GM12878 (cell line): ENCODE measurements around the gene YWHAQ.
"Not testable (repeated sequence)": the region's sequence is repeated elsewhere in the genome, so short reads cannot be mapped to it uniquely, and the experiment has no call there.

Source experiments
- BHLHE40 ChIP-seq, 2 experiments: fragments of 450-650 bp in 1 of 2; IDR thresholded peaks; 2 replicates each; pipeline ENCODE4 v1.6.1; 2011 to 2017; ENCODE audit warnings: low read depth in 2 of 2, borderline replicate concordance in 1 of 2, improper control_type of control experiment in 1 of 2, low read length in 1 of 2, mild to moderate bottlenecking in 1 of 2
- CEBPB ChIP-seq, 2 experiments: fragments of 150-350 bp in 1 of 2; IDR thresholded peaks; 2 replicates each; pipeline ENCODE4 v1.6.1; 2012 to 2014; ENCODE audit warnings: low read depth in 2 of 2, low read length in 2 of 2, borderline replicate concordance in 1 of 2, inconsistent platforms in 1 of 2
- DPF2 ChIP-seq: fragments of 450-650 bp; IDR thresholded peaks from 2 replicates; pipeline ENCODE4 v1.6.1; 2017; ENCODE audit warnings: mild to moderate bottlenecking
- EZH2 ChIP-seq: IDR thresholded peaks from 2 replicates; pipeline ENCODE4 v1.6.1; 2012; ENCODE audit warnings: low read depth, mild to moderate bottlenecking, control low read depth, inconsistent platforms, low read length, borderline replicate concordance; ENCODE audit not compliant: control insufficient read depth
- GABPA ChIP-seq: IDR thresholded peaks from 2 replicates; pipeline ENCODE4 v1.6.1; 2014; ENCODE audit warnings: antibody characterized with exemption, low read depth, mild to moderate bottlenecking, inconsistent platforms
- POLR2AphosphoS2 ChIP-seq: IDR thresholded peaks from 2 replicates; pipeline ENCODE4 v1.6.1; 2011; ENCODE audit warnings: low read depth, mild to moderate bottlenecking, low read length, improper control_type of control experiment, moderate library complexity
- SPI1 ChIP-seq: IDR thresholded peaks from 2 replicates; pipeline ENCODE4 v1.6.1; 2011; ENCODE audit warnings: low read depth, mild to moderate bottlenecking, low read length, moderate library complexity, borderline replicate concordance; ENCODE audit not compliant: insufficient read depth
- TAF1 ChIP-seq: IDR thresholded peaks from 2 replicates; pipeline ENCODE4 v1.6.1; 2011; ENCODE audit warnings: mild to moderate bottlenecking, low read depth, low read length, borderline replicate concordance
- ZNF24 ChIP-seq: fragments of 450-650 bp; IDR thresholded peaks from 2 replicates; pipeline ENCODE4 v1.6.1; 2017; ENCODE audit warnings: antibody characterized with exemption, mild to moderate bottlenecking
- TF ChIP-seq, protein P1 (sequence below), 3 experiments: IDR thresholded peaks in 2 of 3; conservative IDR thresholded peaks in 1 of 3; 2 replicates each; pipeline ENCODE4 v1.5.1; 2011; ENCODE audit warnings: low read depth in 3 of 3, low read length in 3 of 3, mild to moderate bottlenecking in 3 of 3, control low read depth in 2 of 3, moderate library complexity in 2 of 3, inconsistent platforms in 1 of 3, mixed read lengths in 1 of 3; ENCODE audit not compliant: control insufficient read depth in 2 of 3, insufficient read depth in 1 of 3; ENCODE audit errors: extremely low read depth in 1 of 3

GRCh38 chr2:9550859-9551391 is 79.9 kb downstream of the YWHAQ start:
- not testable (repeated sequence) for TF ChIP-seq CEBPB (IDR thresholded peaks at IDR 0.05; ENCODE audit: borderline replicate concordance in 1 of 2, low read depth in 2 of 2, low read length in 2 of 2); TAF1; POLR2AphosphoS2; DPF2; BHLHE40 (IDR thresholded peaks at IDR 0.05; ENCODE audit: borderline replicate concordance in 1 of 2, low read depth in 2 of 2, low read length in 1 of 2); EZH2; GABPA; ZNF24
- TF ChIP-seq, protein P1, sequence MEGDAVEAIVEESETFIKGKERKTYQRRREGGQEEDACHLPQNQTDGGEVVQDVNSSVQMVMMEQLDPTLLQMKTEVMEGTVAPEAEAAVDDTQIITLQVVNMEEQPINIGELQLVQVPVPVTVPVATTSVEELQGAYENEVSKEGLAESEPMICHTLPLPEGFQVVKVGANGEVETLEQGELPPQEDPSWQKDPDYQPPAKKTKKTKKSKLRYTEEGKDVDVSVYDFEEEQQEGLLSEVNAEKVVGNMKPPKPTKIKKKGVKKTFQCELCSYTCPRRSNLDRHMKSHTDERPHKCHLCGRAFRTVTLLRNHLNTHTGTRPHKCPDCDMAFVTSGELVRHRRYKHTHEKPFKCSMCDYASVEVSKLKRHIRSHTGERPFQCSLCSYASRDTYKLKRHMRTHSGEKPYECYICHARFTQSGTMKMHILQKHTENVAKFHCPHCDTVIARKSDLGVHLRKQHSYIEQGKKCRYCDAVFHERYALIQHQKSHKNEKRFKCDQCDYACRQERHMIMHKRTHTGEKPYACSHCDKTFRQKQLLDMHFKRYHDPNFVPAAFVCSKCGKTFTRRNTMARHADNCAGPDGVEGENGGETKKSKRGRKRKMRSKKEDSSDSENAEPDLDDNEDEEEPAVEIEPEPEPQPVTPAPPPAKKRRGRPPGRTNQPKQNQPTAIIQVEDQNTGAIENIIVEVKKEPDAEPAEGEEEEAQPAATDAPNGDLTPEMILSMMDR (IDR thresholded peaks at IDR 0.05 in 2 of 3, conservative IDR thresholded peaks at IDR 0.05 in 1 of 3; ENCODE audit: control insufficient read depth in 2 of 3, extremely low read depth in 1 of 3, insufficient read depth in 1 of 3, low read depth in 3 of 3, low read length in 3 of 3), result not testable (repeated sequence)
- TF ChIP-seq SPI1, result peak; percentile 50; the same call in 1 of the 2 replicates
